ENCODE measurements around the gene S100A14.
A peak's percentile ranks its signal among the peaks of the same experiment; 100 is the strongest.
"Not testable (repeated sequence)": the region's sequence is repeated elsewhere in the genome, so short reads cannot be mapped to it uniquely, and the experiment has no call there.

Gene S100A14

DNA sequence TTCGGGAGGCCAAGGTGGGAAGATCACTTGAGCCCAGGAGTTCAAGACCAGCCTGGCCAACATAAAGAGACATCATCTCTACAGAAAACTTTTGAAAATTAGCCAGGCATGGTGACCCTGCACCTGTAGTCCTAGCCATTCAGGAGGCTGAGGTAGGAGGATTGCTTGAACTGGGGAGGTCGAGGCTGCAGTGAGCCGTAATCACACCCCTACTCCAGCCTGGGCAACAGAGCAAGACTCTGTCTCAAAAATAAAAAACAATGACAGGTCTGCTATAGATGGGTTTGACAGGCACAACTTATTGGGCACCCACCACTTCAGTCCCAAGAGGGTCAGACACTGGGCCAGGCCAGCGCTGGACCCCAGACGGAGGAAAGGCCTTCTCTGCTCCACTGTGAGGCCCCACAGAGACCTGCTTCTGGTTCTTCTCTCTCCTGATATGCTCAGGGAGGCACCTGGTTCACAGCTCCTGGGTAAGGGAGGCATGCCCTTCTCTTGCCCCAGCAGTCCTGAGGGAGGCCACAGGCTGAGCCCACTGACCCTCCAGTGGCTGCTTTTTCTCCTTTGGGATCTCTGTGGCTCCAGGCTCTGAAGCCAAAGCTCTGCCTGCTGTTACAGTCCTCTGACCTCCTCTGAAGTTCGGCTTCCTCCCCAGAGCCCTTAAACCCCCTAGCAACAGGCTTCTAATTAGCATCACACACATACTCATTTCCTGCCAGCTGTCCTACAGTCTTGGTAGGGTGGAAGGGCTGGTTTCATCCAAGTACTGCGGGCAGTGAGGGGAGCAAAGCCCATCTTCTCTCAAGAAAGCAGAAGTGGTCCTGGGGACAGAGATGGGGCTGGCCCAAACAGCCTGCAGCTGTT lies 17.6 kb downstream of the S100A14 start:
- DNase-seq (ENCODE audit: low read depth, low spot score): no peak
- peak overlapping the region; percentile 50 for H3K27ac ChIP-seq

DNA sequence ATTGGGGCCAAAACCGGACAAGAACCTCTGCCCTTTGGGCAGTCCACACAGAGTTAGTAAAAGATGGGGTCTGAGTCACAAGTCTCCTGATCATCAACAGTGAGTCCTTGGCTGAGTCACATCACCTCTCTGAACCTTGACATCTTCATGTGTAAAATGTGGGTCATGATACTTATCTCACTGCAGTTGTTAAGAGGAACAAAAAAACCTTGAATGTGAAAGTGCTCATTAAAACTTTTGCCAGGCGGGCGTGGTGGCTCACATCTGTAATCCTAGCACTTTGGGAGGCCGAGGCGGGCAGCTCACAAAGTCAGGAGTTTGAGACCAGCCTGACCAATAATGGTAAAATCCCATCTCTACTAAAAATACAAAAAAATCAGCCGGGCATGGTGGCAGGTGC lies 18.9 kb downstream of the S100A14 start:
- peak overlapping the region; percentile 50 for H3K27ac ChIP-seq
- DNase-seq (ENCODE audit: low read depth, low spot score): no peak

DNA sequence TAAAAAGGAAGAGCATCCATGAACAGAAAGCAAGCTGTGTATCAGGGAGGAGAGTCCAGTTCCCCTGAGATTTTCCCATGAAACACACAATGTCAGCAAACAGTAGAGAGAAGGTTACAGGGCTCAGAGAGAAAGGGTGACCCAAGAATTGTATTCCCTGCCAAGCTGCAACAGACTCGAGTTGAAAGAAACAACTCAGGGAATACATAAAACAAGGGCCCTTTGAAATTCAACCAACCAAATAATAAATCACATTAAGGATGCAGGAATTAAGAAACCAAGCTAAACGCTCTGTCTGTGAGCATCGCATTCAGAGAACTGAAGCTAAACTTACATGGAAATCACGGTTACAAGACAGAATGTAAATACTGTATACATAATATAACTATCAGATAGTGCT lies 23.4 kb downstream of the S100A14 start:
- no peak overlapping the region for H3K27ac ChIP-seq
- DNase-seq (ENCODE audit: low read depth, low spot score): no peak

DNA sequence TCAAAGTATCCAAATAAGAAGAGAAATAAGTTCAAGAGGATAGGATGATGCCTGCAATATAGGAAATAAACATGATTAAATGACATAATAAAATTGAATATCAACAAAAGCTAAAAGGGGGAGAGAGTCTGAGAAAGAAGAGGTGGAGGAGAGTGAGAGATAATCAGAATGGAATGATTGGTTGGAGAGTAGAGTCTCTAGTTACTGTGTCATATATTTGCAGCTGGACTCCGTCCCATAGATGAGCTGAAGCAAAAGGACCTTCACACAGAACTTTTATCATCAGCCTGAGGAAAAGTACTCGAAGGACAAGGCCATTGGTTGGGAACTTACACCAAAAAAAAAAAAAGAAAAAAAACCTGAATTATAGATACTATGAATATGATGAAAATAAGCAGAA lies 27.6 kb downstream of the S100A14 start:
- no peak overlapping the region for H3K27ac ChIP-seq
- DNase-seq (ENCODE audit: low read depth, low spot score): no peak

DNA sequence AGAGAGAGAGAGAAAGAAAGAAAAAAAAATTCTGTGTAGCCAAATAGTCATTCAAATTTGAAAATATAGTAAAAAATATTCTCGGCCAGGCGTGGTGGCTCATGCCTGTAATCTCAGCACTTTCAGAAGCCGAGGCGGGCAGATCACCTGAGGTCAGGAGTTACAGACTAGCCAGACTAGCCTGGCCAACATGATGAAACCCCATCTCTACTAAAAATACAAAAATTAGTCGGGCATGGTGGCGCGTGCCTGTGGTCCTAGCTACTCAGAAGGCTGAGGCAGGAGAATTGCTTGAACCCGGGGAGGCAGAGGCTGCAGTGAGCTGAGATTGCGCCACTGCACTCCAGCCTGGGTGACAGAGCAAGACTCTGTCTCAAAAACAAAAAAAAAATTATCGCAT lies 28.1 kb downstream of the S100A14 start:
- H3K27ac ChIP-seq; DNase-seq (ENCODE audit: low read depth, low spot score): not testable (repeated sequence)

DNA sequence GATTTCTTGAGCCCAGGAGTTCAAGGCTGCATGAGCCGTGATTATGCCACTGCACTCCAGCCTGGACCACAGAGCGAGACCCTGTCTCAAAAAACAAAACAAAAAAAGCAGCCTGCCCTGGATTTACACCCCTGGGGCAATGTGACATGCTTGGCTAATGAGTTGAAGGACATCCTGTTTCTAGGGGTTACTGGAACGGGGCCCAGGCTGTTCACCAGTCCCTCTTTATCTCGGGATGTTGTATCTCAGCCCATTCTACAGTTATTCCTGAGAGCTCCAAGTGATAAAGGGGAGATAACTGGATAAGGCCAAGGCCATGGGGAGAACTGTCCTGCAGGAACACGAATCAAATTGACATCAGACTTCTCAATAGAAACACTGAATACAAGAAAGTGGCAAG lies 28.8 kb downstream of the S100A14 start:
- no peak overlapping the region for H3K27ac ChIP-seq
- no peak for DNase-seq (ENCODE audit: low read depth, low spot score)

DNA sequence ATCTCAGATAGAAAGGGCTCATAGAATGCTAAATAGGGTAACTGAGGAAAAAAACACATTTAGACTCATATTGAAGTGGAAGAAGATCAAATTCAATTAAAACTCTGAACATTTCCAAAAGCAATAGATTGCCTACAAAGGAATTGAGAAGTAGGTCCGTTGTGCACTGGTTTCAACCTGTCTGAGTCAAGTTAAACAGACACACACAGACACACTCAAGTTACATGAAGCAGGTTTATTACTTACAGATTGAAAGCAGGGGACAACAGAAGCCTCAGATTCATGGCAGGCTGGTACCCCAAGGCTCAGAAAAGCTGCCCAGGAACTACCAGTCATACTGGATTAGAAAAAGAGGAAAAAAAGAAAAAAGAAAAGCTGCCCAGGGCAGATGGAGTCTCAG lies 29.8 kb downstream of the S100A14 start:
- no peak for DNase-seq (ENCODE audit: low read depth, low spot score)

DNA sequence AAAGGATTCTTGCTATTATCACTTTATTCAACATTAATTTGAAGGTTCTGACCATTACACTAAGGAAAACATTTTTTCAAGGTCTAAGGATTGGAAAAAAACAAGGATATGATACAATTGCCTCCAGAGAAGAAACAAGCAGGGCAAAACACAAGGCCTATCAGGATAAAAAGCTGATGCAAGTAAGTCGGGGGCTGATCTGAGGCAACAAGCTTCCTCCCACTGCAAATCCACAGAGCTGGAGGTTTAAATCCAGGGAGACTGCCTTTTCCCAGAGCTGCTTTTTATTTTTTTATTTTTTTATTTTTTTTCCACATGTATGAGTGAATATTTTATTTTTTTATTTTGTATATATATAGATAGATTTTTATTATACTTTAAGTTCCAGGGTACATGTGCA lies 31.1 kb downstream of the S100A14 start:
- no peak for DNase-seq (ENCODE audit: low read depth, low spot score)

More for the DNA sequence above, 29.8 kb downstream of the S100A14 start:
- H3K27ac ChIP-seq: no peak overlapping the region

DNA sequence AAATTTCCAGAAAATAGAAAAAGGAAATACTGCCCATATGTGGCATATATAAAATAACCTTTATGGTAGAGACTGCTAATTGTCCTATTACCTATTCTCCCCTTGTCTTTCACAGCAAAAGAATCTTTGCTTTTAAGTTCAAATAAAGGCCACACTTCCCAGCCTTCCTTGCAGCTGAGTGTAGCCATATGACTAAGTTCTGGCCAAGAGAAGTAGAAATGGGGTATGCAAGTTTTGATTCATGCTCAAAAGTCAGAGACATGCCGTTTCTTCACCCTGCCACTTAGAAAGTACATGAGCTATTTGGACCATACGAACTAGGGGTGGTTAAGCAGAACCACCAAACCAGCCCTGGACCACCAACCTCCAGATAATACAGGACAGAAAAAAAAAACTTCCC lies 32.1 kb downstream of the S100A14 start:
- no peak overlapping the region for H3K27ac ChIP-seq
- DNase-seq (ENCODE audit: low read depth, low spot score): no peak

More for the DNA sequence above, 31.1 kb downstream of the S100A14 start:
- no peak overlapping the region for H3K27ac ChIP-seq

DNA sequence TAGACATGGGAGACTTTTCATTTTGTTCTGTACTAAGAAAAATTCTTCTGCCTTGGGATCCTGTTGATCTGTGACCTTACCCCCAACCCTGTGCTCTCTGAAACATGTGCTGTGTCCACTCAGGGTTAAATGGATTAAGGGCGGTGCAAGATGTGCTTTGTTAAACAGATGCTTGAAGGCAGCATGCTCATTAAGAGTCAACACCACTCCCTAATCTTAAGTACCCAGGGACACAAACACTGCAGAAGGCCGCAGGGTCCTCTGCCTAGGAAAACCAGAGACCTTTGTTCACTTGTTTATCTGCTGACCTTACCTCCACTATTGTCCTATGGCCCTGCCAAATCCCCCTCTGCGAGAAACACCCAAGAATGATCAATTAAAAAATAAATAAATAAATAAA lies 32.6 kb downstream of the S100A14 start:
- not testable (repeated sequence) for DNase-seq (ENCODE audit: low read depth, low spot score); H3K27ac ChIP-seq

DNA sequence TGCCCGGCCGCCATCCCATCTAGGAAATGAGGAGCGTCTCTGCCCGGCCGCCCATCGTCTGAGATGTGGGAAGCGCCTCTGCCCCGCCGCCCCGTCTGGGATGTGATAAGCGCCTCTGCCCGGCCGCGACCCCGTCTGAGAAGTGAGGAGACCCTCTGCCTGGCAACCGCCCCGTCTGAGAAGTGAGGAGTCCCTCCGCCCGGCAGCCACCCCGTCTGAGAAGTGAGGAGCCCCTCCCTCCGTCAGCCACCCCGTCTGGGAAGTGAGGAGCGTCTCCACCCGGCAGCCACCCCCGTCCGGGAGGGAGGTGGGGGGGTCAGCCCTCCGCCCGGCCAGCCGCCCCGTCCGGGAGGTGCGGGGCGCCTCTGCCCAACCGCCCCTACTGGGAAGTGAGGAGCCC lies 33.3 kb downstream of the S100A14 start:
- H3K27ac ChIP-seq; DNase-seq (ENCODE audit: low read depth, low spot score): not testable (repeated sequence)

DNA sequence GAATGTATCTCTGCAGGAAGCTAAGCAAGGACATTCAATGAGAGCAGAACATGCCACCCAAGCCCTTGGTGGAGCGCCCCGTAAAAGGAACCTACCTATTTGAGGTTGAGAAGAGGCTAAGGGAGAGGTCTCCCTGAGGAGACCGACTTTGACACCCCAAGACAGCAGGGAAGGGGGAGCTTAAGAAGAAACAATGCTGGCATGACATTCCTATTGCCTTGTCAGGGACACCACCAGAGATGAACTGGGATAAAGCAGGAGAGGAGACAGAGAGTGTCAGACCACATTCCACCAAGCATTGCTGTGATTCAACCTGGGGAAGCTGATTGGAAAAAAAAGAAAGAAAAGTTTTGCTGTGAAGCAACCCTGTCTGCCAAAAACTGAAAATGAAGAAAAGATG lies 37.2 kb downstream of the S100A14 start:
- no peak overlapping the region for H3K27ac ChIP-seq
- DNase-seq (ENCODE audit: low read depth, low spot score): no peak

DNA sequence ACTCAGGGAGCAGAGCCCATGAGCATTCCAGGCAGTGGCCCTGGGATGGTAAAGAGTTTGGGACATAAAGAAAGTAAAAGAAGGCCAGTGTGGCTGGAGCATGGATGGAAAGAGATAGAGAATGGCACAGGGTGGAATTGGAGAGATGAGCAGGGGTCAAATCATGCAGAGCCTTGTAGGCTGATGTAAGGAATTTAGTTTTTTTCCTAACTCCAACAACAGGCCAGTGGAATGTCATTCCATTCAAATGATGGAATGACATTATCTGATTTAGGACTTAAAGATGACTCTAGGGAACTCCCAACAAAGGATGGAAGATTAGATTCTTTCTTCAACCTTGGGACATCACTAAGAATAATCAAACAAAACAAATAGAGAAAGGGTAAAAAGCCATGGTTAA lies 37.6 kb downstream of the S100A14 start:
- DNase-seq (ENCODE audit: low read depth, low spot score): no peak
- no peak overlapping the region for H3K27ac ChIP-seq

DNA sequence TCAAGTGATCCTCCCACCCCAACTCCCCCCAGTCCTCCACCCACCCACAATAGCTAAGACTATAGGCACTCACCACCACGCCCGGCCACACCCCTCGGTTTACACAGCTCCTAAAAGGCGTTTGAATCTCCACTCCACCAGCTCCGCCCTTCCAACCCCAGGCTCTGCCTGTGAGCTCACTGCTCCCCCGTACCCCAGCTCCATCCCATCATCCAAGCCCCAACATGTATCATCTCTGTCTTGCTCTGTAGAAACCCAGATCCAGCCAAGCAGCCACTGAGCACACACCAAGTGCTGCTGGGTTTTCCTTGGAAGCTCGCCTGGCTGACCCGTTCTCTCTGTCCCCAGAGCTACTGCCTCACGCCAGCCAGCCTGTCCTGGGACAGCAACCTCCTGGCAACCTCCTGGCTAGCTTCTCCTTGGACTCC lies 38.5 kb downstream of the S100A14 start:
- no peak overlapping the region for H3K27ac ChIP-seq
- DNase-seq (ENCODE audit: low read depth, low spot score): no peak

DNA sequence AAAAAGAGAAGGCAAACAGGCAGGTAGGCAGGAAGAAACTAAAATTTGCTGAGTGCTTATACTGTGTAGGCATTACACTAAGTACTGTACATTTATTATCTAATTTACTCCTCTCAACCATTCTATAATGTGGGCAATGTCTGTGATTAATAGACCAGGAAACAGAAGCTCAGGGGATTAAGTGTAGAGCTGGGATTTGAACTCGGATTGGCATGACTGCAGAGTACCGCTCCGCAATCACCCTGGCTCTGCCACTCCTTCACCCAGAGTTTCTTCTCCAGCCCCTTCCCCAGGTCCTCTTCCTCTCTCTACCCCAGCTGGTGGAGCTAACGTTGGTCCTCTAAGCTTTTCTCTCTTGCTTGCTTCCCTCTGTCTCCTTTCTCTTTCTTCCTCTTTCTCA lies 39.0 kb downstream of the S100A14 start:
- H3K27ac ChIP-seq: no peak overlapping the region
- no peak for DNase-seq (ENCODE audit: low read depth, low spot score)

DNA sequence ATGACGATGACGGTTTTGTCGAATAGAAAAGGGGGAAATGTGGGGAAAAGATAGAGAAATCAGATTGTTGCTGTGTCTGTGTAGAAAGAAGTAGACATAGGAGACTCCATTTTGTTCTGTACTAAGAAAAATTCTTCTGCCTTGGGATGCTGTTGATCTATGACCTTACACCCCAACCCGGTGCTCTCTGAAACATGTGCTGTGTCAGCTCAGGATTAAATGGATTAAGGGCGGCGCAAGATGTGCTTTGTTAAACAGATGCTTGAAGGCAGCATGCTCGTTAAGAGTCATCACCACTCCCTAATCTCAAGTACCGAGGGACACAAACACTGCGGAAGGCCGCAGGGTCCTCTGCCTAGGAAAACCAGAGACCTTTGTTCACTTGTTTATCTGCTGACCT lies 40.6 kb downstream of the S100A14 start:
- DNase-seq (ENCODE audit: low read depth, low spot score); H3K27ac ChIP-seq: not testable (repeated sequence)

DNA sequence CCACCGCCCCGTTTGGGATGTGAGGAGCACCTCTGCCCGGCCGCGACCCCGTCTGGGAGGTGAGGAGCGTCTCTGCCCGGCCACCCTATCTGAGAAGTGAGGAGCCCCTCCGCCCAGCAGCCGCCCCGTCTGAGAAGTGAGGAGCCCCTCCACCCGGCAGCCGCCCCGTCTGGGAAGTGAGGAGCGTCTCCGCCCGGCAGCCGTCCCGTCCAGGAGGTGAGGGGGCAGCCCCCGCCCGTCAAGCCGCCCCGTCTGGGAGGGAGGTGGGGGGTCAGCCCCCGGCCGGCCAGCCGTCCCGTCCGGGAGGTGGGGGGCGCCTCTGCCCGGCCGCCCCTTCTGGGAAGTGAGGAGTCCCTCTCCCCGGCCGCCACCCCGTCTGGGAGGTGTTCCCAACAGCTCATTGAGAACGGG lies 41.0 kb downstream of the S100A14 start:
- not testable (repeated sequence) for DNase-seq (ENCODE audit: low read depth, low spot score); H3K27ac ChIP-seq

DNA sequence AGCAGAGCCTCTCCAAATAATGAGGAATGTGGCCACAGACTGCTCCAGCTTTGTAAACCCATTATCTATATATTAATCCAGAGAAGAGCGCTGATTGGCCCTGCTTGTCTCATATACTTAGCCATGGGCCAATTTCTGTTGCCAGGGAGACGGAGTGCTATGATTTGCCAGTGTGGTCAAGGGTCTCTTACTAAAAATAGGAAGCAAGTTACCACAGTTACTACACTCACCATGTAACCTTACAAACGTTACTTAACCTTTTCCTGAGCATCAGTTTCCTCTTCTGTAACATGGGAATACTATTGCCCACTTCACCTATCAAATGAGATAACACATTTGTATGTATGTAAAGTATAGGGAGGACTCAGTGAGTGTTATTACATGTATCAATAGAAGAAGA lies 42.8 kb downstream of the S100A14 start:
- H3K27ac ChIP-seq: peak overlapping the region; percentile 95

DNA sequence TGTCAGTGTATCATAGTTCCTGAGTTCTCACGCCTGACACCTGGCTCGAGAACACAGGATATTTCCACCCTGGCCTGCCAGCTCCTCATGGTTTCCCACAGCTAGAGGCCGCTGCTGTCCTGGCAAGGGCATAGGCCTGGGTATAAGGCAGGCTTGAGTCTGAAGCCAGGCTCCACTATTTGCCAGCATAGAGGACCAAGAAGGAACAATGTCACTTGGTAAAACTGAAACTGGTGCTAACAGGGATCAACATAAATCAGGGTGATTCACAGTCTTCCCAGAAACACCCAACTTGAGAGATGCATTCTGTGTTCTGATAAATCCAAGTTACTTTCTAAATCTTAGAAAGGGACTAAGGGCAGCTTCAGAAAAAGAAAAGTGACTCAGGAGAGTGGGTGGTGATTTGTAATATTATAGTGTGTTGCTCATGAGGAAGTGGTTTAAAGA lies 43.5 kb downstream of the S100A14 start:
- H3K27ac ChIP-seq: peak overlapping the region; percentile 95
- DNase-seq (ENCODE audit: low read depth, low spot score): peak; percentile 77

More for the DNA sequence above, 42.8 kb downstream of the S100A14 start:
- no peak for DNase-seq (ENCODE audit: low read depth, low spot score)

DNA sequence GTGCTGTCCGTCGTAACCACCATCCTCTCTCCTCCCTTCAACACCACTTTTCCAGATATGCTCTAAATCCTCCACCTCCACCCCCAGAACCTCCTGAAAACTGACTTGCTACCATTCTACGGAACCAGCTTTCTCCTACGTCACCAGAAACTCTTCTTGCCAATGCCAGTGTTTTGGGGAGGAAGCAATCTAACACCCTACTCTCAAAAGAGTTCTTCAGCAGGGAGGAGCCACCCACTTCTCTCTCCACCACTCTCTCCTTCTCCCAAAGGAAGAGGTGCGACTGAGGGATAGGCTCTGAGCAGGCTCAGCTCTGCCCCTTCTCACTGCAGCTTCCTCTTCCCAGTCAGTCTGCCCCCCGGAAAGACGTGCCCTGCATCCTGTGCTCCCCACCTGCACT lies 44.4 kb downstream of the S100A14 start:
- H3K27ac ChIP-seq: peak overlapping the region; percentile 95

DNA sequence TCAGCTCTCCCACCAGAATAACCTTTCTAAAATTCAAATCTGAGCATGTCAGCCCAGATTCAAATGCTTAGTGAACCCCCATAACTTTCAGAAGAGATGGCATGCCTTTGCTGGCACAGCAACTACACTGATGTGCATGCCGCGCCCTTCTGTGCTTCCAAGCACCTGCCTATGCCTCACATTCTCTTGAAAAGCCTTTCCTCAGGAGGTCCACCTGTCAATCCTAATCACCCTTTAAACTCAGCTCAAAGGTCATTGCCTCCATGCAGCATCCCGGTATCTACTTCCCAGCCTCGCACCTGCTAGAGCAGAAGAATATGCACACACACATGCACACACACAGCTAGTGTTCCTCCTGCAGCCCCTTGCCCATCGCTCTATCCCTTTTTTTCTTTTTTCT lies 45.3 kb downstream of the S100A14 start:
- DNase-seq (ENCODE audit: low read depth, low spot score): no peak
- H3K27ac ChIP-seq: no peak overlapping the region

More for the DNA sequence above, 44.4 kb downstream of the S100A14 start:
- no peak for DNase-seq (ENCODE audit: low read depth, low spot score)

DNA sequence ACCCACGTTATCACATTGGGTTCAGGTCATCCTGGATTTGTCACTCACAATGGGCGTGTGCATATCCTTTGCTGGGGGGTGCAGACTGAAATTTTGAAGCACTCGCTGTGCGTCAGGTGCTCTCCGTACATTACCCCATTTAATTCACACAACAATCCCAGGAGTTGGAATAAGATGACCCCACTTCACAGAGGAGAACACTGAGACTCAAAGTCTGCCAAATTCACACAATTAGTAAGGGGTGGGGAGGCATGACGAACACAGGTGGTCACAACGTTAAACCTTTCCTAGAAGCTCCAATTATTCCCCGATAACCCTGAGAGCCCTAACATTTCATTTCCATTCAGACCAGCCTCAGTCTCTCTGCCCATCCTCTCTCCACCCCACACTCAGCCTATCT lies 46.7 kb downstream of the S100A14 start:
- no peak for DNase-seq (ENCODE audit: low read depth, low spot score)
- H3K27ac ChIP-seq: peak overlapping the region; percentile 100

All from epithelial cell of prostate (primary cell).